Measurements from ENCODE around the gene FNBP1.

Gene FNBP1

DNA sequence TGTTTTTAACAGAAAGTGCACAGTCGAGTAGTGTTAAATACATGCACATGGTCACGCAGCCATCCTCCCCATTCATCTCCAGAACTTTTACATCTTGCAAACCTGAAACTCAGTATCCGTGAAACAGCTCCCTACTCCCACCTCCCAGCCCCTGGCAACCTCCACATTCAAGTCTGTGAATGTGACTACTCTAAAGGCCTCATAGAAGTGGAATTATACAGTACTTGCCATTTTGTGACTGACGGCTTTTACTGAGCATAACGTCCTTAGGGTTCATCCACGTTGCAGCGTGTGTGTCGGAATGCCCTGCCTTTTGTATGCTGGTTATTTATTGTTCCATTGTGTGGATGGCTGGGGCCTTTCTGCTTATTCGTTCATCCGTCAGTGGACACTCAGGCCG is 171.9 kb downstream of the FNBP1 start:
- no peak for DNase-seq

DNA sequence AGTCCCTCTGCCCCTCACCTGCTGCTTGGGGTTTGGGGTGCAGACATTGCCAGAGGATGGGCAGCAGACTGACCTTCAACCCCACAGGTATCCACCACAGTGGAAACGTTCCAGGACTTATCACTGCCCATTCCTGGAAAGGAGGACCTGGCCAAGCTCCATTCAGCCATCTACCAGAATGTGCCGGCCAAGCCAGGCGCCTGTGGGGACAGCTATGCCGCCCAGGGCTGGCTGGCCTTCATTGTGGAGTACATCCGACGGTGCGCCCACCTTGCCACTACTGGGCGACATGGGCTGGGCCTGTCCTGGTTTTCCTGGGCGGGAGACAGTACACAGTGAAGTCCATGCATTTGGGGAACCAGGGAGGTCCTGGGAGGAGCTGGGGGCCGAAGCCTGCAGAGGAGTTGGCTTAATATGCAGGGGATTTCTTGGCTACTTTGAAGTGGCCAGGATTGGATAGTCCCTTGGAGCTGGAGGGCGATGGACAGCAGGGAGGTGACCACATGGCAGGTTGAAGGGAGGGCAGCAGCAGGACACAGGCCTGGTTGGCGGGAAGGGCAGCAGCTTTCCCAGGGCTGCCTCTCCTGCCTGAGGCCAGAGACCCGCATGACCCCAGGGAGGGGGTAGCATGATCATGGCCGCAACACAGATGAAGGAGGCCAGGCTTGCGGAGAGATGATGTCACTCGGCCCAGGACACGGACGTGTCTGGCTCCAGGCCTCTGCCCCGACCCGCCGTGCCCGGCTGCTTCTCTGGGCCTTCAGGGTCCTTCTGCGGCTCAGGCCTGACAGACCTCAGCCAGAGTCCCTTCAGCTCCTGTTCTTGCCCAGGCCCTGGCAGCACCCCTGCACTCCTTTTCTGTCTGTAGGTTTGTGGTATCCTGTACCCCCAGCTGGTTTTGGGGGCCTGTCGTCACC is 173.1 kb downstream of the FNBP1 start:
- DNase-seq = no peak

DNA sequence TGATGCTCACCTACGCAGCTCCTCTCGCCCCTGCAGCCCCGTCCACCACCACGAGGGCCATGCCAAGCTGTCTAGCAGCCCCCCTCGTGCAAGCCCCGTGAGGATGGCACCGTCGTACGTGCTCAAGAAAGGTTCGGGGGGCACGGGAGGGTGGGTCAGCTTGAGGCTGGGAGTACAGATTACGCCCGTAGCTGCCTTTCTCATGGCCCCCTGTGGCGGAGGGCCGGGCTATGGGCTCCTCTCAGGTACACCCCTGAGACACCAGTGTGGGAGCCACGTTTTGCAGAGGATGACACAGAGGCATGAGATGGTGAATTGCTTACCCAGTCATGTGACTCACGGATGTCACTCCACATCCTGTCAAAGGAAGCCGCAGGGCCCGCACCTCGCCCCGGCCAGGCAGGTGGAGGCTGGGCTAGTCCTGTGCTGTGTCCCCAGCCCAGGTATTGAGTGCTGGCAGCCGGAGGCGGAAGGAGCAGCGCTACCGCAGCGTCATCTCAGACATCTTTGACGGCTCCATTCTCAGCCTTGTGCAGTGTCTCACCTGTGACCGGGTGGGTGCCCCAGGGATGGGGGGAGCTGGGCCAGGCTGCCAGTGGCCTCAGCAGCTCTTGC is 174.0 kb downstream of the FNBP1 start:
- peak; percentile 93 for DNase-seq

DNA sequence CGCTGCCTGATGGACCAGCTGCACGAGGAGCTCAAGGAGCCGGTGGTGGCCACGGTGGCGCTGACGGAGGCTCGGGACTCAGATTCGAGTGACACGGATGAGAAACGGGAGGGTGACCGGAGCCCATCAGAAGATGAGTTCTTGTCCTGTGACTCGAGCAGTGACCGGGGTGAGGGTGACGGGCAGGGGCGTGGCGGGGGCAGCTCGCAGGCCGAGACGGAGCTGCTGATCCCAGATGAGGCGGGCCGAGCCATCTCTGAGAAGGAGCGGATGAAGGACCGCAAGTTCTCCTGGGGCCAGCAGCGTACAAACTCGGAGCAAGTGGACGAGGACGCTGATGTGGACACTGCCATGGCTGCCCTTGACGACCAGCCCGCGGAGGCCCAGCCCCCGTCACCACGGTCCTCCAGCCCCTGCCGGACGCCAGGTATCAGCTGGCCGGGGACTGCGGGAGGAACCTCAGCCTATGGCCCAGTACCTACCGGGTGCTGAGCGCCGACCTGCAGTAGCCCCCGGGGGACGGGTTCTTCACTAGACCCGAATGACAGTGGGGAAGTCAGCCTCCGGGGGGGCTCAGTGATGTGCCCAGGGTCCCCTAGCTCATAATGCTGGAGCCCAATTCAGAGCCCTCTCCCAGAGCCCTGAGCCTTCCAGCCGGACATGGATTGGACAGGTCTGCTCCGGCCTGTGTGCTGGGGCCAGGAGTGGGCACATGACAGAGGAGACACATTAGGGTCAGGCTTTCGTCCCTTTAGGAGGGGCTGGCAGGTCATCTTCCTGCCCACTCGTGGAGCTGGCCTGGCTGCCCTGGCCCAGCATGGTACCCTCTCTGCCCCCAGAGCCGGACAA is 174.7 kb downstream of the FNBP1 start:
- DNase-seq = no peak

DNA sequence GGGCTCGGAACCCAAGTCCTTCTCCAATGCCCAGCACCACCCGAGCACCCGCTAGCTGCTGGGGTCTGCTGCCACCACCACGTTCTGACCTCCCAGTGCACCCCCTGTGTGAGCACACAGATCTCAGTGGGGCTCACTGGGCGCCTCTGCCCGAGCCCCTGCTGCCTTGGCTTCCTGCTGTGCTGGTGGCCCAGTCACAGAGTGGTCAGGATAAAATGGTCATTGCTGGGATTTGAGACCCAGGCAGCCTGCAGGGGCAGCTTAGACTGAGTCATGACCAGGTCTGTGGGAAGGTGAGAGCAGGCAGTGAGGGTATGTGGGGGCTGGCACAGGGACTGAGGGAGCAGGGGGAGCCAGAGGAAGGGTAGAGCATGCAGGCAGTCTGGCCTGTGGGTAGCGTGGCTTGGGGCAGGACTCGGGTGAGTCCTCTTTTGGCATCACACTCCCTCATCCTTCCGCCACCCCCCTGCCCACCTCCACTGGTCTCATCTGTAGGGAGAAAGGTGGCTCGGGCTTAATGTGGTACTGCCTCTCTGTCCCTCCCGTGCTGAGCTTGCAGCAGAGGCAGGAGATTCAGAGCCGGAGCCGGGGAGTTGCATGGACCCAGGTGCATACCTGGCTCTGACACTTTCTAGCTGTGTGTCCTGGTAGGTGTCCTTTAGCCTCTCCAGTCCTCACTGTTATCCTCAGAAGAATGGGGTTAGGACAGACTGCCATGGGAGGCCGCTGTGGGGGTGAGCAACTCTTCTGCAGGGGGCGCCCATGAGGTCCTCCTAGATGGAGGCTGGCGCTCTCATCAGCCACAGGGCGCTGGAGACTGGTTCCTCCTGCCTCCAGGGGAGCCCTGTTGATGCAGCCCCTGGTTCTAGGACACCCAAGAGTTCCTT is 175.6 kb downstream of the FNBP1 start:
- no peak for DNase-seq

DNA sequence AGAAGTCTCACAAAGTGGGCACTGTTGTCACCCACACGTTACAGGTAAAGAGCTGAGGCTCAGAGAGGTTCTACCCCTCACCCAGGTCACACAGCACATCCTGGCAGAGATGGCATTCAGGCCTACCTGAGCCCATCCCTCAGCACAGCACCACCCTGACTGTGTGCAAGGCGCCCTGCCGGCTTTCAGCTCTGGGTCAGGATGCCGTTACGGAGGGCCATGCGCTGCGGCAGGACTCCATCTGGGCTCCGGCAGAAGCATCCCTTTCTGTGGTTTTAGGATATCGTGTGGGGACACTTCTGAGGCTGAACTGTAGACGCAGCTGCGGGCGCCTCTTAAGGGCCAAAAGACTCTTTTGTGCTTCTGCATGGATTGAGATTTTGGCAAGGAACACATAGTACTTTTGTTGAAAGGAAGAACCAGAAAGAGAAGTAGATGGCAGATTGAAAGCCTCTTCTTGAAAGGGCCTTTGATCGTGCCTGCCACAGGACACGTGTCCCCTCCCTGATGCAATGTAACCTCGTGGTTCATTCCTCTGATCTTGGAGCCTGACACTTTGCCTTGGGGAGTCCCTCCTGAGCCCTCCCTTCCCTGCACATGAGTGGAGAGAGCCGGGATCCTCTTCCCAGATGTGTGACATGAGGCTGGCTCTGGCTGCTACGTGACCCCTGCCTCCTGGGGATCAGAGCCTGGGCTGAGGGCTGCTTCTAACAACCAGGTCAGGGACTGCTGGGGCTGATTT is 176.4 kb downstream of the FNBP1 start:
- DNase-seq = peak; percentile 63

DNA sequence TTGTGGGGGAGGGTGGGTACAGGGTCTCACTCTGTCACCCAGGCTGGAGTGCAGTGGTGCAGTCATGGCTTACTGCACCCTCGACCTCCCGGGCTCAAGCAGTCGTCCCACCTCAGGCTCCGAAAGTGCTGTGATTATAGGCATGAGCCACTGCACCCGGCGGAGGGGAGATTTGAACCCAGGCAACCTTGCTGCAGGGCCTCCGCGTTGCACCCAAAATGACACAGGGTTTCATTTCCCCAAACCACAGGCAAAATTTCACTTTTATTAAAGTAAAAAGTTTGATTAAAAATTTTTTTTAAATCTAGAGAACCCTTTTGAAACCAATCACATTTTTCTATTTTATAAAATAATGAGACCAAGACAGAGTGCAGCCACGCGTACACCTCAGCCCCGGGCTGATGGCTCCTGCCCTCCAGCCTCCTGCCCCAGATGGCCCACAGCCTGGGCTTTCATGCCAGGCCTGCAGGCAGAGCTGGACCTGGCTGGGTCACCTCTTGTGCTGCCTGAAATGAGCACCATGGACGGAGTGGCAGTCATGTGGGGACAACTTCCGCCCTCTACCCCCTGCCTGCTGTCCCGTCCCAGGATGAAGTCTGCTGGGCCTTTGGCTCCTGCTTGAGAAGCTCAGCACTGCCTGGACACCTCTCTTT is 177.2 kb downstream of the FNBP1 start:
- DNase-seq = no peak

DNA sequence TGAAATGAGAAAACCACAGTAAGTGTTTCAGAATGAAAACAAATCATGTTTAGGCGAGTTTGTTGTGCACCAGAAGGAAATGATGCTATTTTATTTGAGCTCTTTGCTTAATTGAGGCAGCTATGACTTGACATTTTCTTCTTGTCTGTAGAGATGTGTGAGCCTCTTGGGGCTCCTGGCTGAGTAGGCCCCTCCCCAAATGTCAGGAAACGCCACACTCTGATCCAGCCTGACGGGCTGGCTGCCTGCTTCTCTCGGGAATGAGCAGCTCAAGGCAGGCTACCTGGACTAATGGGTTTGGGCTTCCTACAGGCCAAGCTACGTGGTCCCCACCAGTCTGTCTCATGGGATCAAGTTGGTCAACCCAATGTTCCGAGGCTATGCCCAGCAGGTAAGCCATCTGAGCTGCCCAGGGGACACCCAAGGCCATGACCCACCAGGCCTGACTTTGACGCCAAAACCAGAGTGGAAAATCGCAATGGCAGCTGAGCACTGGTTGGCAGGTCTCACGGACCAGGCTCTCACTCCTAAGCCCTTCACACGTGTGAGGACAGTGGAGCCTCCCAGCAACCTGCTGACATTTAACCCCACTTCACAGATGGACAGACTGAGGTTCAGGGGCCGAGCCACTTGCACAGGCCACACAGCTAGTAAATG is 177.9 kb downstream of the FNBP1 start:
- no peak for DNase-seq

DNA sequence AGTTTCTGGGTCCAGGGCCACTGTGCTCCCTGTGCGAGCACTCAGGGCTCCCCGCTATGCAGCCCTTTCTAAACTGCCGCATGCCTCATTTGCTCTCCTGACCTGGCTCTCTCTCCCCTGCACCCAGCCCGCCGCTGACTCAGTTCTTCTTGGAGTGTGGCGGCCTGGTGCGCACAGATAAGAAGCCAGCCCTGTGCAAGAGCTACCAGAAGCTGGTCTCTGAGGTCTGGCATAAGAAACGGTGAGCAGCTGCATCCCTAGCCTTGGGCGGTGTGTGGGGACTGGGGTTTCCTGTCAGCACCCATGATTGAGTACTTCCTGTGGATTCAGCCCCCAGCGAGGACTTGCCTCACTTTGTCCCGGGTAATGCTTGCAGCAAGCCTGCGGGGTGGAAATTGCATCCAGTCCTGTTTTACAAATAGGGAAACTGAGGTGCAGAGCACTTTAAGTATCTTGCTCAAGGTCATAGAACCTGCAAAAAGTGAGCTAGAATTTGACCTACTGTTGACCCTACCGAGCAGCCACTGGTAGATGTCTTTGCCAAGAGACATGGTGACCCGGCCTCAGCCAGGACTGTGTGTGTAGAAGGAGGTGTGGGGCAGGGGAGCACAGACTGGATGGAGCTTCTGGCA is 179.8 kb downstream of the FNBP1 start:
- peak; percentile 69 for DNase-seq

DNA sequence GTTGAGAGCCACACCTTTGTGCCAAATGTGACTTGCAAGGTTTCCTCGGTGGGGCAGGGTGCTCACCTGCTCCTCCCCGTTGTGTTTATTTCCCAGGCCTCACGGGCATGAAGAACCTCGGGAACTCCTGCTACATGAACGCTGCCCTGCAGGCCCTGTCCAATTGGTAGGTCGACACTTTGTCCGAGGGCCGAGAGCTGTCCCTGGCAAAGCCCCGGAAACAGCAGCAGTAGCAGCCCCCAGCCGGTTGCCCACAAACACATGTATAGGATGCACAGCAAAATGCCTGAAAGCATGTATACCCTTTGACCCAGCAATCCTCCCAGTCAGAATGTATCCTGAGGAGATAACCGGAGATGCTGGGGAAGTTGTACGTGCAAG is 181.6 kb downstream of the FNBP1 start:
- no peak for DNase-seq

DNA sequence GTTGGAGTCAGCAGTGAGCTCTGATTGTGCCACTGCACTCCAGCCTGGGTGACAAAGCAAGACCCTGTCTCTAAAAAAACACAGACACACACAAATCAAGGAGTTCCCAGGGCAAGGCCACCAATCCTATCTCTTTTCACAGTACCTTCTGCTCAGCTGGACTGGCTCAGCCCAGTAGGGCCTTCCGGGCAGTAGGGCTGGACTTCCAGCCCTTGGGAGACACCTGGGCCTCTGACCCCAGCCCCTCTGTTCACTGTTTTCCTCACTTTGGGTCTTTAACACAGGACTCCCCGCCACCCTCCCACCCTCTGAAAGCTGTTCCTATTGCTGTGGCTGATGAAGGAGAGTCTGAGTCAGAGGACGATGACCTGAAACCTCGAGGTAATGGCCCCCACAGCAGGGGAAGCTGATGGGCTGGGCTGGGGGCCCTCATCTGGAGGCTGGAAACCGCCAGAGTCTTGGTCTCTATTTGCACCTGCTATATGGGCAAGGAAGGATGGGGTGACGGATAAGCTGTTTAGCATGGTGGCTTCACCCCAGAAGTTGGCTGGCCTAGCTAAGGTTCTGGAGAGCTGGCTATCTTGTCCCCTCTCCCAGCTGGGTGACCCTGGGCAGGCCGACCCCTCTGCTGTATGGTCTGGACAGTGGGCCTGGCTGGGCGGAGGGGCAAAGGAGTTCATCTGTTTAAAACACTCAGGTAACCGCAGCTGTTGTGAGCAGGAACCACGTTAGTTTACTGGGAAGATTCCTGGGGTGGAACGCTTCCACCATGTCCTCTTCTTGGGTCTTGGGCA is 182.1 kb downstream of the FNBP1 start:
- no peak for DNase-seq

DNA sequence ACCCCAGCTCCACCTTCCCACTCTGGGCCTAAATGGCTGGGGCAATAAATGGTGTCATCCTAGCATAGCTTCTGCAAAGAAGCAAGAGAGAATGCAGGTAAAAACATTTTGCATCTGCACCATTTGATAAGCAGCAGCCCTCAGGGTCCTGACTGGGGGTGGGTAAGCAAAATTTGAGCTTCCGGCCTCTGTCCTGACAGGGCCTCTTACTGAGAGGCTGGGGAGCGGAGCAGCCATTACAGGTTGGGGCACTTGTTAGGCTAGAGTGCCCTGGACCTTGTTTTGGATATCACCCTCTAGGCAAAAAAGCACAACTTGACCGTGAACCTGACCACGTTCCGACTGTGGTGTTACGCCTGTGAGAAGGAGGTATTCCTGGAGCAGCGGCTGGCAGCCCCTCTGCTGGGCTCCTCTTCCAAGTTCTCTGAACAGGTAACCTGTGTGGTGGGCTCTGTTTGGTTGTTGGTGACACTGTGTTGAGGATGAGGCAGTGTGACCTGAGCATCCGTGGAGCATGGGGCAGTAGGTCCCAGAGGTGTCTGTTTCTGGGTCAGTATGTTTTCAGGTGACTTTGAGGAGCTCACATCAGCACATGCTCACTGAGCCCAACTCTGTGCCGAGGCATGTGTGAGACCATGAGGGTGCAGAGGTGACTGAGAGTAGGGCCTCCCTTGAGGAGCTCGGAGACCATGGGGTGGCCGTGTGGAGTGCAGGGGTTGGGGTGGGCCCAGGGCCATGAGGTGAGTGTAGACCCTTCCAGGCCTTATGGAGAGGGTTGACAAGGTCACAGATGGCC is 184.6 kb downstream of the FNBP1 start:
- no peak for DNase-seq

DNA sequence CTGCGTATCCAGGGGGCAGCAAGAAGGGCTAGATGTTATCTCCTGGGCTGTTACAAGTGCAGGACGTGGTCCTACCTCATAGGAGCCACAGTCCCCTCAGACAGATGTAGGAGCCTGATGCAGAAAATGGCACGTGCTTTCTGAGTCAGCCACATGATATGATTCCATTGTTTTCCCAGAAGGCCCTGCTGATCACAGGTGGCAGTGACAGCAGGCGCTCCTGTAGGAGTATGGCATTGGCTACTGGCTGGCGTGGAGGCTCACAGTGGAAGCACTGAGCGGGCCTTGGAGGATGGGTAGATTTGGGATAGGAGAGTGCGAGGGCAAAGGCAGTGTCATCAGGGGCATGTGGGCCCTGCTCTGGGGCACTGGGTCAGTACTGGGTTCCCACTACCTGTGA is 185.8 kb downstream of the FNBP1 start:
- no peak for DNase-seq

DNA sequence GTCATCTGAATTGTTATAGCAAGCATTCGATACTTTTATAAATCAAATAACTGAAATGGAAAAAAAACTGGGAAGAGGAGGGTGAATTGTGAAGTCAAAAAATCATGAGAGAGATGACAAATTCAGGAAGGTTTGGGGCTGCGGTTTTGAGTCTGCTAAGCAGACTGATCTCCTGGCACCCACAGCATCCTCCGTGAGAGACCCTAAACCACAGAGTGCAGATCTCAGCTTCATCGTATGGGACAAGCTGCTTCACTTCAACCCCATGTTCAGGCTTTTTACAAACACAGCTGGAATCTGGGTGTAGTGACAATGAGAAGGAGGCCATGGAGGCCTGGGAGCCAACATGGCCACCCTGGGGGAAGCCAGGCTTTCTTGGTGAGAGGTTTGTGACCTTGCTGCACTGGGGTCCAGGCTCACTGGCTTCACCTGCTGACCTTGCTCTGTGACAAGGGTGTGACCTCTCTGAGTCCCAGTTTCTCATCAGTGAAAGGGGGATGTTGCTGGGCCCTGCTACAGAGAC is 188.3 kb downstream of the FNBP1 start:
- no peak for DNase-seq

DNA sequence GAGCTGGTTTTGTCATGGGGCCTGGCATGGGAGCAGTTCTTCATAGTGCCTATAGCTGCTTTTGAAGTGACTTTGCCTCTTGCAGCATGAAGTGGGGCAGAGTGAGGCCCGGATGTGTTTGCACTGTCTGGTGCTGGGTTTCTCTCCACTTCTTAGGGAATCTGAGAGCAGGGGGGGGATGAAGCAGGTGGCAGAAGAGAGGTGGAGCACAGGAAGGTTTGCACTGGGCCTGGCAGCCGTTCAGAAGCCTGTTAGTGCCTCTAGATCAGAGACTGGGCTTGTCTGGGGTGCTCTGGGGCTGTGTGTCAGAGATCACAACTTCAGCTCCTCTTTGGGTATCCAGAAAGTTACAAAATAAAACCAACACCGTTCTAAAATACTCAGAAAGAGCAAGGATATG is 189.4 kb downstream of the FNBP1 start:
- no peak for DNase-seq

DNA sequence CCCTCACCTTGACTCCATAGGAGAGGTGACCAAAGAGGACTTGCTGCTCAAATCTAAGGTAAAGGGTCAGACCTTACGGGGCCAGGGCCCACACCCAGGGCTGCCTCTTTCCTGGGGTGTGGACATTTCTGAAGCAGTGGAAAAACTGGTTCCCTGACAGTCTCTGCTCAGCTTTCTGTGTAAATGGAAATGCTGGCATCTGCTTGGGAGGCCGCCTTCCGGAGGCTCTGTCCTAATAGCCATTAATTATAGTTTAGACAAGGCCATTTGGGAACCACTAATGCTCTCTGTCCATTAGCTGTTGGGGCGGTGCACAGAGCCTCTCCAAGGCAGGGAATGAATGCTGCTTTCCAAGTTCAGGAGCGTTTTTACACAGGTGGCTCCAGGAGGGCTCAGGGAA is 190.4 kb downstream of the FNBP1 start:
- DNase-seq = no peak

DNA sequence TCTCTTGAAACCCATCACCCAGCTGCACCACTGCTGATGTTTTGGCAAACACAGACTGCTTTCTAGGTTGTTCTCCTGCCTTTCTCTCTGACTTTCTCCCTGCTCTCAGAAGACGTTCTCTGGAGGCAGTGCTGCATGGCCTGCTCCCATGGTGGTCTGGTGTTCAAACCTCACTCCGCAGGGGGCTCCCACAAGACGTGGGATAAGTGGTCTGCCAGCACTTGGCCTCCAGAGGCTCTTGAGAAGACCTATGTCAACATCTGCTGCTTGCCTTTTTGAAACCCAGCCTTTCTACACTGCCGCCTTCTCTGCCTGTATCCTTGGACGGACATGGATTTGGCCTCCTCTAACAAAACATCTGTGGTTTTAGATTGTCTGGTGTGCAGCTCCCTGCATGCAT is 191.2 kb downstream of the FNBP1 start:
- DNase-seq = no peak

Measured in CD4-positive, alpha-beta T cell treated with Interleukin-12 subunit alpha and Interleukin-12 subunit beta, for 1 hour (primary cell).